B cell (primary cell): ENCODE data around the gene EARS2. TPM values are rescaled to one million over a fixed set of nuclear protein-coding genes. Genes with fewer than 3 reads are reported as not detected.

Experiments
- ATAC-seq: fragments of 200-7000 bp; cut with Tn5 transposase; one replicate; pipeline ENCODE4 v1.10.0; 2021; ENCODE audit warnings: low read depth, mild to moderate bottlenecking, moderate number of reproducible peaks, moderate library complexity
- CTCF ChIA-PET: fragments of 350-600 bp; sonication (Branson Sonifier 250); formaldehyde crosslinking; loops from one replicate; lab custom pipeline; 2021; ENCODE audit warnings: antibody characterized with exemption, inconsistent platforms; lab: Charles Lee
- POLR2A ChIA-PET: fragments of 350-600 bp; sonication (Branson Sonifier 250); formaldehyde crosslinking; loops from one replicate; lab custom pipeline; 2021; ENCODE audit warnings: antibody characterized with exemption; lab: Charles Lee
- DNase-seq: peaks from one replicate; pipeline ENCODE4 v3.0.0; 2013
- H2AFZ ChIP-seq: 2 replicates; pipeline ENCODE4 v1.6.1; 2012; ENCODE audit warnings: mild to moderate bottlenecking, low read depth, low read length; ENCODE audit not compliant: insufficient read depth, poor library complexity, severe bottlenecking
- H3K27ac ChIP-seq, 2 donors: 1 replicate in 1 of 2; 2 replicates in 1 of 2; pipeline ENCODE4 v1.5.1; 2012 to 2013; ENCODE audit warnings: low read length in 2 of 2, mild to moderate bottlenecking in 2 of 2, moderate library complexity in 1 of 2
- H3K27me3 ChIP-seq, 4 experiments: fragments of 200-600 bp in 1 of 4; sonication (generic) in 1 of 4; replicated peaks in 1 of 4; 1 replicate in 2 of 4; 2 replicates in 2 of 4; pipeline versions ENCODE4 v1.6.1 to v1.7.0; 2013 to 2016; ENCODE audit warnings: low read length in 3 of 4, mild to moderate bottlenecking in 2 of 4, mixed read lengths in 1 of 4, moderate library complexity in 1 of 4; ENCODE audit not compliant: insufficient read depth in 4 of 4, control insufficient read depth in 3 of 4; ENCODE audit errors: control extremely low read depth in 1 of 4
- H3K36me3 ChIP-seq, 2 experiments: replicated peaks in 1 of 2; 1 replicate in 1 of 2; 2 replicates in 1 of 2; pipeline versions ENCODE4 v1.6.1 to v1.7.1; 2013; ENCODE audit warnings: low read length in 1 of 2; ENCODE audit not compliant: insufficient read depth in 2 of 2, control insufficient read depth in 1 of 2; ENCODE audit errors: control extremely low read depth in 1 of 2, extremely low read depth in 1 of 2
- H3K4me1 ChIP-seq, 2 donors: fragments of 200-600 bp in 1 of 2; sonication (generic) in 1 of 2; 1 replicate in 1 of 2; 2 replicates in 1 of 2; pipeline versions ENCODE4 v1.5.1 to v1.6.1; 2013 to 2017; ENCODE audit warnings: low read length in 2 of 2; ENCODE audit not compliant: control insufficient read depth in 2 of 2, insufficient read depth in 2 of 2
- H3K4me2 ChIP-seq: replicated peaks from 2 replicates; pipeline ENCODE3; 2012; ENCODE audit warnings: mild to moderate bottlenecking, low read depth, low read length; ENCODE audit not compliant: poor library complexity, severe bottlenecking
- H3K4me3 ChIP-seq, 5 experiments: fragments of 200-600 bp in 1 of 5; sonication (generic) in 1 of 5; 1 replicate in 3 of 5; 2 replicates in 2 of 5; pipeline versions ENCODE4 v1.5.1 to v1.7.0; 2011 to 2016; ENCODE audit warnings: low read length in 4 of 5, mild to moderate bottlenecking in 4 of 5, low read depth in 2 of 5, control low read depth in 1 of 5, moderate library complexity in 1 of 5; ENCODE audit not compliant: insufficient read depth in 1 of 5; ENCODE audit errors: control extremely low read depth in 1 of 5, extremely low read depth in 1 of 5
- H3K79me2 ChIP-seq: fragments of 200-600 bp; sonication (generic); one replicate; pipeline ENCODE4 v1.6.0; 2016; ENCODE audit warnings: low read length; ENCODE audit not compliant: control insufficient read depth, insufficient read depth
- H3K9ac ChIP-seq: fragments of 200-600 bp; sonication (generic); 2 replicates; pipeline ENCODE4 v1.6.1; 2017; ENCODE audit warnings: mild to moderate bottlenecking, low read length, moderate library complexity
- H3K9me3 ChIP-seq, 3 donors: one replicate each; pipeline versions ENCODE4 v1.6.1 to v1.7.1; 2013; ENCODE audit warnings: low read length in 2 of 3; ENCODE audit not compliant: control insufficient read depth in 2 of 3, insufficient read depth in 1 of 3; ENCODE audit errors: control extremely low read depth in 1 of 3
- H4K20me1 ChIP-seq: 2 replicates; pipeline ENCODE4 v1.6.0; 2012; ENCODE audit warnings: mild to moderate bottlenecking, low read length; ENCODE audit not compliant: insufficient read depth, control insufficient read depth, poor library complexity, severe bottlenecking
- H3K27ac Mint-ChIP-seq: one replicate; pipeline ENCODE4 v1.8.0; 2021; ENCODE audit warnings: mixed read lengths
- H3K27me3 Mint-ChIP-seq: one replicate; pipeline ENCODE4 v1.8.0; 2021; ENCODE audit warnings: mixed read lengths
- H3K4me1 Mint-ChIP-seq: one replicate; pipeline ENCODE4 v1.8.0; 2021; ENCODE audit warnings: mixed read lengths
- H3K4me3 Mint-ChIP-seq: one replicate; pipeline ENCODE4 v1.8.0; 2021; ENCODE audit warnings: mixed read lengths
- H3K9me3 Mint-ChIP-seq: one replicate; pipeline ENCODE4 v1.8.0; 2022; ENCODE audit warnings: mixed read lengths; ENCODE audit not compliant: insufficient read depth
- EZH2 ChIP-seq: IDR thresholded peaks from 2 replicates; pipeline ENCODE4 v1.6.1; 2012; ENCODE audit warnings: borderline replicate concordance, low read depth, mild to moderate bottlenecking, moderate library complexity, low read length; ENCODE audit not compliant: insufficient read depth, poor library complexity, severe bottlenecking
- WGBS: methylation state at CpG from one replicate; pipeline ENCODE4 v1.1.5; 2013; ENCODE audit warnings: missing lambda C conversion rate; ENCODE audit not compliant: insufficient coverage; 5-methylcytosine and 5-hydroxymethylcytosine counted together
- intact Hi-C: fragments of 100-400 bp; cut with micrococcal nuclease; formaldehyde crosslinking; loops from one replicate; pipeline ENCODE4 v1.10.0; 2022
- polyA plus RNA-seq: library from polyadenylated mRNA; depleted of rRNA; stranded (reverse); fragments of >200 nt; gene quantifications from 2 replicates; pipeline ENCODE4 v1.2.3, GENCODE V29; 2012
- total RNA-seq, 2 donors: library from RNA; stranded (reverse); fragments of 120-200 nt in 1 of 2; gene quantifications; 1 replicate in 1 of 2; 2 replicates in 1 of 2; pipeline versions ENCODE4 v1.2.3 to v1.2.4, GENCODE V29; 2013 to 2022
- TF ChIP-seq, protein P1 (sequence below): fragments of 200-600 bp; IDR thresholded peaks from one replicate; pipeline ENCODE4 v1.8.0; 2022; ENCODE audit warnings: antibody characterized with exemption, mild to moderate bottlenecking

EARS2 gene
- total and polyA plus RNA-seq, 2 donors (not counting 1 experiment from before 2014, with no cell fraction given): 14.6 to 15.1 TPM

DNA sequence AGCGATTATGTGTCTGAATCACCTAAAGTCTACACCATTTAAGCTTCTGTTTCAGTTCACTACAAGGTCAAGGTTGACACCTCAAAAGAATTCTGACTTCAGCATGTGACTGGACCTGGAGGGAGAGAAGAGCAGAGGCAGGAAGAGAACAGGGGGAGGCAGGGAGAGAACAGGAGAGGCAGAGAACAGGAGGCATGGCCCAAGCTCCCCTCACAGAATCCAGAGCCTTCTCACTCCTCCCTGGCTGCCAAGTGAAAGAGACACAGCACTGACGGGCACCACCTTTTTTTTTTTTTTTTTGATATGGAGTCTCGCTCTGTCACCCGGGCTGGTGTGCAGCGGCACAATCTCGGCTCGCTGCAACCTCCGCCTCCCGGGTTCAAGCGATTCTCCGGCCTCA lies 58.3 kb downstream of the EARS2 start:
- ChIA-PET CTCF (interaction anchor here (0.8 to 2.9 kb wide), 4 partner anchors 24 to 98 kb away, joined by 4 to 10 read pairs (median 6); no protein-coding TSS in a partner anchor), POLR2A (interaction anchor here (0.7 kb wide), 1 partner anchor 34 kb away, joined by 6 read pairs; no protein-coding TSS in a partner anchor)
- no peak overlapping the region for H2AFZ ChIP-seq
- H3K4me3 ChIP-seq: no peak overlapping the region
- peaks cover under 1 to 68% of the 10 kb centered on the region in 2 experiments for H3K36me3 ChIP-seq
- H3K4me2 ChIP-seq: no peak overlapping the region
- no peaks in the 10 kb centered on the region for H3K9me3 ChIP-seq
- H3K9ac ChIP-seq: no peak overlapping the region
- Mint-ChIP-seq H3K9me3 (no peaks in the 10 kb centered on the region), H3K4me1 (peaks cover 77% of the 10 kb centered on the region), H3K27me3 (no peaks in the 10 kb centered on the region), H3K4me3 (peak overlapping the region; percentile 52), H3K27ac (peak overlapping the region; percentile 21)
- intact Hi-C loops: no loop called here
- ATAC-seq (no peak), DNase-seq (no peak)
- WGBS: 100% methylated on average over 4 of the region's 11 CpGs
- H4K20me1 ChIP-seq: peaks cover 99% of the 10 kb centered on the region
- no peak for TF ChIP-seq EZH2
- TF ChIP-seq, protein P1, sequence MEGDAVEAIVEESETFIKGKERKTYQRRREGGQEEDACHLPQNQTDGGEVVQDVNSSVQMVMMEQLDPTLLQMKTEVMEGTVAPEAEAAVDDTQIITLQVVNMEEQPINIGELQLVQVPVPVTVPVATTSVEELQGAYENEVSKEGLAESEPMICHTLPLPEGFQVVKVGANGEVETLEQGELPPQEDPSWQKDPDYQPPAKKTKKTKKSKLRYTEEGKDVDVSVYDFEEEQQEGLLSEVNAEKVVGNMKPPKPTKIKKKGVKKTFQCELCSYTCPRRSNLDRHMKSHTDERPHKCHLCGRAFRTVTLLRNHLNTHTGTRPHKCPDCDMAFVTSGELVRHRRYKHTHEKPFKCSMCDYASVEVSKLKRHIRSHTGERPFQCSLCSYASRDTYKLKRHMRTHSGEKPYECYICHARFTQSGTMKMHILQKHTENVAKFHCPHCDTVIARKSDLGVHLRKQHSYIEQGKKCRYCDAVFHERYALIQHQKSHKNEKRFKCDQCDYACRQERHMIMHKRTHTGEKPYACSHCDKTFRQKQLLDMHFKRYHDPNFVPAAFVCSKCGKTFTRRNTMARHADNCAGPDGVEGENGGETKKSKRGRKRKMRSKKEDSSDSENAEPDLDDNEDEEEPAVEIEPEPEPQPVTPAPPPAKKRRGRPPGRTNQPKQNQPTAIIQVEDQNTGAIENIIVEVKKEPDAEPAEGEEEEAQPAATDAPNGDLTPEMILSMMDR: no peak
- H3K4me1 ChIP-seq: peaks cover 76 to 81% of the 10 kb centered on the region in 2 donors
- H3K27me3 ChIP-seq: no peaks in the 10 kb centered on the region
- H3K27ac ChIP-seq: peak overlapping the region in 1 of 2 donors; percentile 54
- H3K79me2 ChIP-seq: peaks cover 99% of the 10 kb centered on the region

DNA sequence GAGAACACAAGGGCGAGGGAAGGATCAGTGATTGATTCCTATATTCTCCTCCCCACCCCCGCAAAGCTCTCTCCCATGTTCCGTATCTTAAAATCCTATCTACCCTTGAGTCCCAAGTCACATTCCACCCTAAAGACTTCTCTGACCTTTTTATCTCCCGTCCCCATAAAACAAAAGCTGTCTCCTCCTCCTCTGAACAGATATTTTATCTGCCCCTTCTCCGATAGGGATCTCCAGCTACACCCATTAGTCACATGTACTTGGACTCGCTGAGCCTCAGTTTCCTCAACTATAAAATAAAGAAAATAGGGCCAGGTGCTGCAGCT lies 59.6 kb downstream of the EARS2 start:
- H3K4me2 ChIP-seq: peak overlapping the region; percentile 57
- H3K9me3 ChIP-seq: no peaks in the 10 kb centered on the region
- H3K4me3 Mint-ChIP-seq: peak overlapping the region; percentile 67
- TF ChIP-seq, protein P1: no peak
- TF ChIP-seq EZH2: no peak
- no peaks in the 10 kb centered on the region for H3K9me3 Mint-ChIP-seq
- no peak overlapping the region for H2AFZ ChIP-seq
- no peak overlapping the region for H3K4me3 ChIP-seq
- H3K36me3 ChIP-seq: peaks cover 2 to 74% of the 10 kb centered on the region in 2 experiments
- intact Hi-C loops: no loop called here
- H4K20me1 ChIP-seq: peaks cover 100% of the 10 kb centered on the region
- H3K9ac ChIP-seq: no peak overlapping the region
- H3K27me3 ChIP-seq: no peaks in the 10 kb centered on the region
- no peak for DNase-seq
- peaks cover 69% of the 10 kb centered on the region for H3K4me1 Mint-ChIP-seq
- ATAC-seq: no peak
- WGBS: 97% methylated on average over 3 of the region's 6 CpGs
- H3K27me3 Mint-ChIP-seq: no peaks in the 10 kb centered on the region
- CTCF ChIA-PET: interaction anchor here (1.1 to 2.3 kb wide), 2 partner anchors 12 to 100 kb away, joined by 3 to 8 read pairs; partner anchors contain the start of gene NDUFAB1
- peaks cover 64 to 70% of the 10 kb centered on the region in 2 donors for H3K4me1 ChIP-seq
- POLR2A ChIA-PET: interaction anchor here (1.5 kb wide), 1 partner anchor 13 kb away, joined by 5 read pairs; the partner anchor contains the start of gene GGA2
- H3K27ac ChIP-seq: peak overlapping the region; percentile 14 to 54
- peak overlapping the region; percentile 76 for H3K27ac Mint-ChIP-seq
- peaks cover 100% of the 10 kb centered on the region for H3K79me2 ChIP-seq
